Parathyroid adenoma (tissue), 2 donors: ENCODE measurements around the gene XDH.

Experiments
- H2AFZ ChIP-seq: fragments of 300-600 bp; sonication (generic); one replicate; pipeline ENCODE4 v1.7.0; 2017; ENCODE audit warnings: antibody characterized with exemption, mild to moderate bottlenecking
- H3K27ac ChIP-seq: fragments of 300-600 bp; sonication (generic); one replicate; pipeline ENCODE4 v1.7.0; 2017
- H3K27me3 ChIP-seq: fragments of 300-600 bp; sonication (generic); one replicate; pipeline ENCODE4 v1.7.0; 2017; ENCODE audit warnings: low read length; ENCODE audit not compliant: control insufficient read depth, insufficient read depth
- H3K36me3 ChIP-seq: fragments of 300-600 bp; sonication (generic); one replicate; pipeline ENCODE4 v1.7.0; 2017; ENCODE audit warnings: low read length; ENCODE audit not compliant: control insufficient read depth, insufficient read depth
- H3K4me1 ChIP-seq: fragments of 300-600 bp; sonication (generic); one replicate; pipeline ENCODE4 v1.7.0; 2017; ENCODE audit warnings: control low read depth
- H3K4me2 ChIP-seq: fragments of 300-600 bp; sonication (generic); one replicate; pipeline ENCODE4 v1.7.0; 2017; ENCODE audit warnings: low read length
- H3K4me3 ChIP-seq: fragments of 300-600 bp; sonication (generic); one replicate; pipeline ENCODE4 v1.7.0; 2017; ENCODE audit warnings: low read depth, low read length
- H3K79me2 ChIP-seq: fragments of 300-600 bp; sonication (generic); one replicate; pipeline ENCODE4 v1.7.0; 2017; ENCODE audit warnings: control low read depth
- H3K9ac ChIP-seq: fragments of 300-600 bp; sonication (generic); one replicate; pipeline ENCODE4 v1.7.0; 2017; ENCODE audit warnings: mild to moderate bottlenecking
- H3K9me3 ChIP-seq: fragments of 300-600 bp; sonication (generic); one replicate; pipeline ENCODE4 v1.7.0; 2017; ENCODE audit warnings: low read length; ENCODE audit not compliant: control insufficient read depth
- CTCF ChIP-seq: fragments of 300-600 bp; sonication (generic); IDR thresholded peaks from one replicate; pipeline ENCODE4 v1.7.0; 2017; ENCODE audit warnings: antibody characterized with exemption, mild to moderate bottlenecking
- donor health status: primary hyperparathyroidism.

The XDH gene

GRCh38 chr2:31382452-31383120 lies 32.0 kb downstream of the XDH start:
- H3K4me3 ChIP-seq: no peak overlapping the region
- no peak overlapping the region for H3K4me2 ChIP-seq
- no peaks in the 10 kb centered on the region for H3K9me3 ChIP-seq
- TF ChIP-seq CTCF: no peak
- H3K36me3 ChIP-seq: no peaks in the 10 kb centered on the region
- no peaks in the 10 kb centered on the region for H3K4me1 ChIP-seq
- no peak overlapping the region for H2AFZ ChIP-seq
- no peaks in the 10 kb centered on the region for H3K27me3 ChIP-seq
- H3K79me2 ChIP-seq: no peaks in the 10 kb centered on the region
- no peak overlapping the region for H3K9ac ChIP-seq
- no peak overlapping the region for H3K27ac ChIP-seq

DNA sequence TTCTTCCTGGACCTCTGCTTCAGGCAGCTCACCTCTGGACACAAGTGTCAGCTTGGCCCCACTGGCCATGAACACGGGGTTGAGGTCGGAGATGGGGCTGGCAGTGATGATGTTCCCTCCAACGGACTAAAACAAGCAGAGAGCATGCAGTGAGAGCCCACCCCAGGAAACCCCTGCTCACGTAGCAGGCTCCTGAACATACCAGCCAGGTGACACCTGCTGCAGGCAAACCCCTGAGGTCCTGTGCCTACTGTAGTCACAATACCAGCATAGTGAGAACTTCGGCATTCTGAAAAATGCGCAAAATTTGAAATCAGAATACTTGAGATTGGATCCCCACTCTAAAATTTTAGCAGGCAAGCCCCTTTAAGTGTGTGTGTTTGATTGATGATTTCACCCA lies 32.9 kb downstream of the XDH start:
- Histone ChIP-seq H3K36me3 (no peaks in the 10 kb centered on the region), H3K4me1 (no peaks in the 10 kb centered on the region), H3K9ac (no peak overlapping the region), H3K79me2 (no peaks in the 10 kb centered on the region), H3K9me3 (no peaks in the 10 kb centered on the region), H3K27me3 (no peaks in the 10 kb centered on the region), H2AFZ (no peak overlapping the region), H3K27ac (no peak overlapping the region), H3K4me3 (no peak overlapping the region), H3K4me2 (no peak overlapping the region)
- no peak for TF ChIP-seq CTCF

GRCh38 chr2:31380243-31380642 lies 34.3 kb downstream of the XDH start:
- Histone ChIP-seq H3K79me2 (no peaks in the 10 kb centered on the region), H3K4me1 (no peaks in the 10 kb centered on the region), H3K36me3 (no peaks in the 10 kb centered on the region), H3K4me2 (no peak overlapping the region), H3K27ac (no peak overlapping the region), H3K27me3 (no peaks in the 10 kb centered on the region), H2AFZ (no peak overlapping the region), H3K9me3 (no peaks in the 10 kb centered on the region), H3K4me3 (no peak overlapping the region), H3K9ac (no peak overlapping the region)
- no peak for TF ChIP-seq CTCF

GRCh38 chr2:31379747-31380146 lies 34.8 kb downstream of the XDH start:
- Histone ChIP-seq H3K27ac (no peak overlapping the region), H3K4me2 (no peak overlapping the region), H3K36me3 (no peaks in the 10 kb centered on the region), H3K9ac (no peak overlapping the region), H3K9me3 (no peaks in the 10 kb centered on the region), H2AFZ (no peak overlapping the region), H3K27me3 (no peaks in the 10 kb centered on the region), H3K4me3 (no peak overlapping the region), H3K4me1 (no peaks in the 10 kb centered on the region), H3K79me2 (no peaks in the 10 kb centered on the region)
- TF ChIP-seq CTCF: no peak

DNA sequence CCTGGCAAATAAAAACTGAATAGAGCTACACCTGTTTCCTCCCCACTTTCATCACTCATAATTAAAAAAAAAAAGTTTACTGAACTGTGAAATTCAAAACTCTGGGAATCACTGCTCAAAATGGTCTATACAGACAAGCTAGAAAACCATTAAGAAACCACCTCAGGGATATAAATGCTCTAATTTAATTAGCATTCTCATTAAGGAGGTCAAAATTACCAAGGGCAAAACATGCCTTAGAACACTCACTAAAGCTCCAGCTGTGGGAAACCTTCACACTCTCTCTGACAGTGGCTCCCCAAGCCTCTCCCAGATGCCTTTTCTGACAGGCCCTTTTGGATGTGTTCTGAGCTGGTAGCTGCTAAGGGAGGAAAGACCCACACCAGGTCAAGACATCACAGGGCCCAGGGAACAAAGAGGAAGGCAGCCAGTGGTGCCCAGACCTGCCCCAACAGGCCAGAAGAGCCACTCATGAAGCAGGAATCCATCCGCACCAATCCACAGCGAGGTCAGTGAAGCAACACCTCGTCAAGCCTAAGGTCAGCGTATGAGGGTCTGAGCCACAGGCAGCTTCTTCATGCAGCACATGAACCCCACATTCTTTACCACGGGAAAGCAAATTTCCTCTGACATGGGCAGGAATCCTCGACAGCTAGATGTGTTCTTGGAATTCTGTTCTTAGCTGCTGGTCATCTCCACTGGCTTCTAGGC lies 35.6 kb downstream of the XDH start:
- Histone ChIP-seq H3K36me3 (no peaks in the 10 kb centered on the region), H3K27ac (no peak overlapping the region), H3K4me2 (no peak overlapping the region), H3K27me3 (no peaks in the 10 kb centered on the region), H3K4me3 (no peak overlapping the region), H3K9ac (no peak overlapping the region), H3K79me2 (no peaks in the 10 kb centered on the region), H3K4me1 (no peaks in the 10 kb centered on the region), H3K9me3 (no peaks in the 10 kb centered on the region), H2AFZ (no peak overlapping the region)
- TF ChIP-seq CTCF: no peak
